ENCODE data around the gene HFE. TPM values are rescaled to one million over a fixed set of nuclear protein-coding genes. Genes with fewer than 3 reads are reported as not detected.
A peak's percentile ranks its signal among the peaks of the same experiment; 100 is the strongest.

The HFE gene
- total RNA-seq (10 to 100 TPM; 11.8 to 12.7 TPM), polyA plus RNA-seq (ENCODE audit: insufficient read length in 6 of 6) (10 to 100 TPM; 10.3 to 13.5 (median 12.1) TPM)
- long read RNA-seq, donor 1, full-length matches to known transcripts, result 1 of 1 reads
- long read RNA-seq, donor 1, partial matches to known transcripts, result 0 of 1 reads
- long read RNA-seq, donor 1, other reads (novel, unspliced or antisense), result 0 of 1 reads
- long read RNA-seq, donor 2, full-length matches to known transcripts, result 1 of 1 reads
- long read RNA-seq, donor 2, partial matches to known transcripts, result 0 of 1 reads
- long read RNA-seq, donor 2, other reads (novel, unspliced or antisense), result 0 of 1 reads
- long read RNA-seq, donor 3, full-length matches to known transcripts, result 1 of 1 reads
- long read RNA-seq, donor 3, partial matches to known transcripts, result 0 of 1 reads
- long read RNA-seq, donor 3, other reads (novel, unspliced or antisense), result 0 of 1 reads
- long read RNA-seq, donor 4, full-length matches to known transcripts, result 2 of 4 reads
- long read RNA-seq, donor 4, partial matches to known transcripts, result 0 of 4 reads
- long read RNA-seq, donor 4, other reads (novel, unspliced or antisense), result 2 of 4 reads
- long read RNA-seq, donor 5, result 0 reads
- long read RNA-seq, donor 6, full-length matches to known transcripts, result 1 of 1 reads
- long read RNA-seq, donor 6, partial matches to known transcripts, result 0 of 1 reads
- long read RNA-seq, donor 6, other reads (novel, unspliced or antisense), result 0 of 1 reads
- long read RNA-seq, donor 7, result 0 reads
- long read RNA-seq, donor 8, result 0 reads
- long read RNA-seq, donor 9, result 0 reads
- long read RNA-seq, donor 10, full-length matches to known transcripts, result 1 of 2 reads
- long read RNA-seq, donor 10, partial matches to known transcripts, result 0 of 2 reads
- long read RNA-seq, donor 10, other reads (novel, unspliced or antisense), result 1 of 2 reads
- long read RNA-seq, donor 11, result 0 reads
- long read RNA-seq, donor 12, partial matches to known transcripts, result 0 of 2 reads
- long read RNA-seq, donor 12, other reads (novel, unspliced or antisense), result 0 of 2 reads

GRCh38 chr6:26087284-26088115, at the start of gene HFE:
Gene HFE, plus strand, starts transcription at chr6:26087429. Its CDS starts 12 bp downstream, at chr6:26087441.
- peak; percentile 90 for ATAC-seq
- Histone ChIP-seq H3K4me1 (peaks cover 10 to 22% of the 10 kb centered on the region in 2 donors), H3K36me3 (no peaks in the 10 kb centered on the region), H3K27me3 (no peaks in the 10 kb centered on the region), H3K4me3 (peak within 1 kb of the TSS; percentile 64 to 65), H3K9me3 (no peaks in the 10 kb centered on the region), H3K27ac (peak within 1 kb of the TSS; percentile 88 to 94)
- intact Hi-C loops (cut with DNase I), result no loop called here
- no peak for TF ChIP-seq CTCF (IDR thresholded peaks at IDR 0.05)
- DNase-seq, result peak; percentile 68 to 87 (median 76)

GRCh38 chr6:26041946-26042345, 45.3 kb upstream of the HFE start:
- Histone ChIP-seq H3K27me3 (no peaks in the 10 kb centered on the region), H3K27ac (no peak overlapping the region), H3K9me3 (peaks cover 0 to 3% of the 10 kb centered on the region in 2 donors), H3K4me3 (no peak overlapping the region), H3K36me3 (no peaks in the 10 kb centered on the region), H3K4me1 (peaks cover 0 to 23% of the 10 kb centered on the region in 2 donors)
- intact Hi-C loops (cut with DNase I), result no loop called here
- DNase-seq (no peak), ATAC-seq (no peak)
- TF ChIP-seq CTCF (IDR thresholded peaks at IDR 0.05), result no peak

- peak in 3 of 4 donors; percentile 63 to 95 (median 94) for DNase-seq
- peaks cover 0 to 23% of the 10 kb centered on the region in 2 donors for H3K4me1 ChIP-seq
- intact Hi-C loops (cut with DNase I), result no loop called here
- peak overlapping the region; percentile 91 to 97 for H3K27ac ChIP-seq
- no peak for TF ChIP-seq CTCF (IDR thresholded peaks at IDR 0.05)
- peak; percentile 82 for ATAC-seq
- peaks cover 0 to 3% of the 10 kb centered on the region in 2 donors for H3K9me3 ChIP-seq
- H3K4me3 ChIP-seq, result peak overlapping the region; percentile 30 to 48
- no peaks in the 10 kb centered on the region for H3K36me3 ChIP-seq
- H3K27me3 ChIP-seq, result no peaks in the 10 kb centered on the region
Observed at GRCh38 chr6:26043384-26044139, 43.7 kb upstream of the HFE start.

Data from left lung (tissue), 14 donors.